Endothelial cell of umbilical vein (primary cell): ENCODE results near the gene NDUFA5. TPM values are rescaled to one million over a fixed set of nuclear protein-coding genes. Genes with fewer than 3 reads are reported as not detected.

Experiments
- BruUV-seq: library from RNA; stranded (reverse); fragments of 400-500 nt; replicated peaks from 2 replicates; lab custom pipeline; 2021; lab: Mats Ljungman, UMichigan
- CTCF ChIA-PET: fragments of 300-600, 350-600 bp; sonication (Branson Sonifier 250); formaldehyde crosslinking; loops from one replicate; lab custom pipeline; 2021; ENCODE audit warnings: antibody characterized with exemption, inconsistent platforms; lab: Charles Lee
- POLR2A ChIA-PET: fragments of 300-600, 350-600 bp; sonication (Branson Sonifier 250); formaldehyde crosslinking; loops from one replicate; lab custom pipeline; 2021; ENCODE audit warnings: antibody characterized with exemption, inconsistent platforms; lab: Charles Lee
- DNase-seq: peaks from one replicate; pipeline ENCODE4 v3.0.0-alpha.2; 2011; ENCODE audit warnings: low read depth, low spot score
- FAIRE-seq: peaks from 2 replicates; lab custom pipeline; 2011; peaks lifted over from hg19 to GRCh38; lab: Jason Lieb, UNC
- H2AFZ ChIP-seq: 2 replicates; pipeline ENCODE4 v1.6.0; 2012; ENCODE audit warnings: low read depth, low read length, control low read depth, inconsistent platforms
- H3K27ac ChIP-seq: 2 replicates; pipeline ENCODE4 v1.5.1; 2011; ENCODE audit warnings: low read depth, mild to moderate bottlenecking, control low read depth, low read length, moderate library complexity; ENCODE audit not compliant: insufficient read depth
- H3K27me3 ChIP-seq, 2 experiments: 2 replicates each; pipeline versions ENCODE4 v1.6.0 to v1.6.1; 2011; ENCODE audit warnings: low read length in 2 of 2, mixed read lengths in 1 of 2; ENCODE audit not compliant: control insufficient read depth in 2 of 2, insufficient read depth in 2 of 2
- H3K36me3 ChIP-seq, 2 experiments: 2 replicates in 1 of 2; 3 replicates in 1 of 2; pipeline ENCODE4 v1.5.1; 2011; ENCODE audit warnings: low read length in 2 of 2, mild to moderate bottlenecking in 1 of 2, moderate library complexity in 1 of 2; ENCODE audit not compliant: control insufficient read depth in 2 of 2, insufficient read depth in 2 of 2; ENCODE audit errors: extremely low read depth in 1 of 2
- H3K4me1 ChIP-seq: 3 replicates; pipeline ENCODE4 v1.5.1; 2011; ENCODE audit warnings: mild to moderate bottlenecking, low read length; ENCODE audit not compliant: control insufficient read depth, insufficient read depth; ENCODE audit errors: extremely low read depth
- H3K4me2 ChIP-seq: 2 replicates; pipeline ENCODE4 v1.6.1; 2011; ENCODE audit warnings: low read length, control low read depth, mixed read lengths; ENCODE audit not compliant: insufficient read depth
- H3K4me3 ChIP-seq, 3 experiments: fragments of 200-600 bp in 1 of 3; sonication (generic), shearing (Covaris generic) in 1 of 3; replicated peaks in 1 of 3; 2 replicates each; pipeline ENCODE4 v1.5.1; 2011 to 2016; ENCODE audit warnings: control low read depth in 3 of 3, low read length in 3 of 3, mild to moderate bottlenecking in 2 of 3, inconsistent platforms in 1 of 3, low read depth in 1 of 3, moderate library complexity in 1 of 3; ENCODE audit not compliant: insufficient read depth in 1 of 3
- H3K79me2 ChIP-seq: 2 replicates; pipeline ENCODE4 v1.6.0; 2012; ENCODE audit warnings: low read length, inconsistent platforms; ENCODE audit not compliant: control insufficient read depth, insufficient read depth
- H3K9ac ChIP-seq: replicated peaks from 2 replicates; pipeline ENCODE3; 2011; ENCODE audit warnings: low read length, control low read depth; ENCODE audit not compliant: insufficient read depth; ENCODE audit errors: extremely low read depth
- H3K9me1 ChIP-seq: replicated peaks from 3 replicates; pipeline ENCODE4 v1.6.0; 2011; ENCODE audit warnings: mild to moderate bottlenecking, low read length; ENCODE audit not compliant: control insufficient read depth, insufficient read depth; ENCODE audit errors: extremely low read depth
- H3K9me3 ChIP-seq: replicated peaks from 2 replicates; pipeline ENCODE4 v1.5.1; 2012; ENCODE audit warnings: low read length, inconsistent platforms; ENCODE audit not compliant: control insufficient read depth, insufficient read depth
- H4K20me1 ChIP-seq: replicated peaks from 2 replicates; pipeline ENCODE3; 2011; ENCODE audit warnings: mild to moderate bottlenecking, low read length; ENCODE audit not compliant: control insufficient read depth, insufficient read depth; ENCODE audit errors: extremely low read depth
- EZH2 ChIP-seq: IDR thresholded peaks from 2 replicates; pipeline ENCODE4 v1.6.1; 2012; ENCODE audit warnings: borderline replicate concordance, low read depth, mild to moderate bottlenecking, moderate library complexity, low read length, inconsistent platforms; ENCODE audit not compliant: severe bottlenecking
- FOS ChIP-seq: IDR thresholded peaks from 2 replicates; pipeline ENCODE4 v1.6.1; 2011; ENCODE audit warnings: mild to moderate bottlenecking, low read length, moderate library complexity, borderline replicate concordance; ENCODE audit not compliant: insufficient read depth
- GATA2 ChIP-seq: IDR thresholded peaks from 2 replicates; pipeline ENCODE4 v1.7.0; 2011; ENCODE audit warnings: low read depth, mild to moderate bottlenecking, moderate library complexity, mixed read lengths, low read length; ENCODE audit not compliant: insufficient read length, insufficient read depth
- JUN ChIP-seq: IDR thresholded peaks from 2 replicates; pipeline ENCODE4 v1.6.1; 2011; ENCODE audit warnings: borderline replicate concordance, low read depth; ENCODE audit not compliant: insufficient read length, insufficient read depth
- MYC ChIP-seq: IDR thresholded peaks from one replicate; pipeline ENCODE4 v1.6.1; 2011; ENCODE audit warnings: mild to moderate bottlenecking, low read depth, low read length
- POLR2A ChIP-seq: IDR thresholded peaks from 2 replicates; pipeline ENCODE4 v1.6.1; 2012; ENCODE audit warnings: low read depth, mild to moderate bottlenecking, control low read depth, low read length
- POLR2AphosphoS5 ChIP-seq: IDR thresholded peaks from 2 replicates; pipeline ENCODE4 v1.6.1; 2012; ENCODE audit warnings: low read depth, mild to moderate bottlenecking, control low read depth, low read length, moderate library complexity; ENCODE audit not compliant: insufficient read depth
- dilution Hi-C: fragments of 300-500 bp; cut with MboI; formaldehyde crosslinking; loops from one replicate; pipeline ENCODE4 v1.15.0; 2019; ENCODE audit warnings: low sequenced_read_pairs; ENCODE audit not compliant: extremely low pct_ligation_motif_present
- intact Hi-C: fragments of 100-400 bp; cut with micrococcal nuclease; formaldehyde crosslinking; loops from one replicate; pipeline ENCODE4 v1.10.0; 2022
- polyA plus RNA-seq, 4 experiments: library from polyadenylated mRNA; depleted of rRNA in 3 of 4; stranded (reverse) in 3 of 4; unstranded in 1 of 4; fragments of >200 nt; gene quantifications; 2 replicates each; pipeline versions ENCODE4 v1.2.1 to v1.2.3, GENCODE V29; 2011 to 2012; ENCODE audit warnings: missing spikeins in 1 of 4
- total RNA-seq: library from RNA; stranded (reverse); gene quantifications from 2 replicates; pipeline ENCODE4 v1.2.3, GENCODE V29; 2021
- TF ChIP-seq, protein P1 (sequence below), 2 donors: IDR thresholded peaks; 1 replicate in 1 of 2; 2 replicates in 1 of 2; pipeline ENCODE4 v1.5.1; 2011; ENCODE audit warnings: low read length in 2 of 2, mild to moderate bottlenecking in 2 of 2, moderate library complexity in 2 of 2, control low read depth in 1 of 2, inconsistent platforms in 1 of 2, low read depth in 1 of 2; ENCODE audit not compliant: insufficient read depth in 1 of 2; ENCODE audit errors: extremely low read depth in 1 of 2
- TF ChIP-seq, protein P2 (sequence below): IDR thresholded peaks from 2 replicates; pipeline ENCODE4 v1.6.1; 2011; ENCODE audit not compliant: insufficient read depth, insufficient read length

The NDUFA5 gene
- total and polyA plus RNA-seq, 2 donors (not counting 3 experiments of a cell fraction or from before 2014, with no cell fraction given) = 6.2 to 62.3 TPM

DNA sequence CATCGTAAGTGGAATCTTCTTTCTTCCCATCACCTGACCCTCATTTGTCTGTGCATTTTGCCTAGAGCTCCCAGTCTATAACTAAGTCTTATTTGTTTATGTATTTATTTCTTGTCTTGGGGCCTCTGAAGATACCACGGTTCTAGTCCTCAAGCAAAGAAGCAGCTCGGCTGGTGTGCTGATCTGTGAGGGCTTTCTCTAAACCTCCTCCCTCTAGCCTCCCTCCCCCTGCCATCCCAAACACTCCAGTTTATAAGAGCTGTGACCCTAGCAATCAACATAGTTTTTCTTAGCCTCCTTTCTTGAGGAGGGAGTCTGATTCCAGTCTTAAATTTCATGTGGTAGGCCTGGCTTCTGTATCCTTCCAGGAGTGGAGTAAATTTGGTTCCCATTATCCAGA is 15.7 kb upstream of the NDUFA5 start:
- FAIRE-seq = no peak
- TF ChIP-seq GATA2 = no peak
- no peak for TF ChIP-seq EZH2
- no peak for TF ChIP-seq MYC
- no peak for TF ChIP-seq FOS
- no peak for TF ChIP-seq POLR2A
- TF ChIP-seq, protein P1, sequence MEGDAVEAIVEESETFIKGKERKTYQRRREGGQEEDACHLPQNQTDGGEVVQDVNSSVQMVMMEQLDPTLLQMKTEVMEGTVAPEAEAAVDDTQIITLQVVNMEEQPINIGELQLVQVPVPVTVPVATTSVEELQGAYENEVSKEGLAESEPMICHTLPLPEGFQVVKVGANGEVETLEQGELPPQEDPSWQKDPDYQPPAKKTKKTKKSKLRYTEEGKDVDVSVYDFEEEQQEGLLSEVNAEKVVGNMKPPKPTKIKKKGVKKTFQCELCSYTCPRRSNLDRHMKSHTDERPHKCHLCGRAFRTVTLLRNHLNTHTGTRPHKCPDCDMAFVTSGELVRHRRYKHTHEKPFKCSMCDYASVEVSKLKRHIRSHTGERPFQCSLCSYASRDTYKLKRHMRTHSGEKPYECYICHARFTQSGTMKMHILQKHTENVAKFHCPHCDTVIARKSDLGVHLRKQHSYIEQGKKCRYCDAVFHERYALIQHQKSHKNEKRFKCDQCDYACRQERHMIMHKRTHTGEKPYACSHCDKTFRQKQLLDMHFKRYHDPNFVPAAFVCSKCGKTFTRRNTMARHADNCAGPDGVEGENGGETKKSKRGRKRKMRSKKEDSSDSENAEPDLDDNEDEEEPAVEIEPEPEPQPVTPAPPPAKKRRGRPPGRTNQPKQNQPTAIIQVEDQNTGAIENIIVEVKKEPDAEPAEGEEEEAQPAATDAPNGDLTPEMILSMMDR (IDR thresholded peaks at IDR 0.05; ENCODE audit: extremely low read depth in 1 of 2, insufficient read depth in 1 of 2, low read depth in 1 of 2, low read length in 2 of 2) = no peak
- no peak for TF ChIP-seq JUN
- TF ChIP-seq, protein P2, sequence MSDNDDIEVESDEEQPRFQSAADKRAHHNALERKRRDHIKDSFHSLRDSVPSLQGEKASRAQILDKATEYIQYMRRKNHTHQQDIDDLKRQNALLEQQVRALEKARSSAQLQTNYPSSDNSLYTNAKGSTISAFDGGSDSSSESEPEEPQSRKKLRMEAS = no peak
- TF ChIP-seq POLR2AphosphoS5 = no peak
- Histone ChIP-seq H3K4me1 (peaks cover 18% of the 10 kb centered on the region), H3K9me3 (no peaks in the 10 kb centered on the region), H3K4me2 (no peak overlapping the region), H3K36me3 (no peaks in the 10 kb centered on the region), H2AFZ (no peak overlapping the region), H3K27ac (no peak overlapping the region), H3K79me2 (no peaks in the 10 kb centered on the region), H3K4me3 (no peak overlapping the region), H3K9me1 (no peaks in the 10 kb centered on the region), H4K20me1 (no peaks in the 10 kb centered on the region), H3K27me3 (no peaks in the 10 kb centered on the region), H3K9ac (no peak overlapping the region)
- BruUV-seq = no TSS peak
- no peak for DNase-seq
- intact Hi-C loops (no loop called here), dilution Hi-C loops (no loop called here)
- POLR2A ChIA-PET = no interaction called here
- CTCF ChIA-PET = interaction anchor here (0.7 to 1.6 kb wide), 4 partner anchors 11 to 1283 kb away, joined by 3 to 6 read pairs (median 4); partner anchors contain the start of gene NDUFA5
